IPS DF 6.9 (cell line): ENCODE measurements around the gene TSPAN5.

Experiments used
- DNase-seq: peaks from one replicate; pipeline ENCODE4 v3.0.0-alpha.2; 2013; ENCODE audit warnings: low read depth, low spot score
- H3K27ac ChIP-seq: one replicate; pipeline ENCODE4 v1.5.1; 2013; ENCODE audit warnings: low read length, control low read depth
- H3K27me3 ChIP-seq: 2 replicates; pipeline ENCODE4 v1.6.1; 2013; ENCODE audit warnings: mild to moderate bottlenecking, low read length; ENCODE audit not compliant: control insufficient read depth, insufficient read depth
- H3K36me3 ChIP-seq: 2 replicates; pipeline ENCODE4 v1.6.1; 2013; ENCODE audit warnings: low read length; ENCODE audit not compliant: control insufficient read depth, insufficient read depth
- H3K4me1 ChIP-seq: 2 replicates; pipeline ENCODE4 v1.6.1; 2013; ENCODE audit warnings: low read length; ENCODE audit not compliant: control insufficient read depth, insufficient read depth
- H3K4me3 ChIP-seq: 2 replicates; pipeline ENCODE4 v1.5.1; 2013; ENCODE audit warnings: mild to moderate bottlenecking, low read length
- H3K9me3 ChIP-seq: 2 replicates; pipeline ENCODE4 v1.6.1; 2013; ENCODE audit warnings: low read length, inconsistent platforms; ENCODE audit not compliant: control insufficient read depth, insufficient read depth
- WGBS: extraction: QIAGEN DNeasy Blood & Tissue Kit; methylation state at CpG from one replicate; pipeline ENCODE4 v1.1.7; 2013; ENCODE audit warnings: mixed read lengths, missing lambda C conversion rate; ENCODE audit not compliant: insufficient read length, insufficient coverage; 5-methylcytosine and 5-hydroxymethylcytosine counted together

TSPAN5 gene

GRCh38 chr4:98509721-98510120 is 148.7 kb downstream of the TSPAN5 start:
- WGBS: no CpG with 5 or more reads among the region's 4 CpGs
- H3K4me1 ChIP-seq: peaks cover 2% of the 10 kb centered on the region; the same call in 1 of the 2 replicates
- no peak overlapping the region for H3K4me3 ChIP-seq
- H3K36me3 ChIP-seq: no peaks in the 10 kb centered on the region
- DNase-seq: no peak
- no peak overlapping the region for H3K27ac ChIP-seq
- no peaks in the 10 kb centered on the region for H3K9me3 ChIP-seq
- no peaks in the 10 kb centered on the region for H3K27me3 ChIP-seq

- no peak for DNase-seq
- WGBS: no CpG with 5 or more reads among the region's 7 CpGs
Measured at GRCh38 chr4:98508829-98509598, 149.4 kb downstream of the TSPAN5 start.

DNA sequence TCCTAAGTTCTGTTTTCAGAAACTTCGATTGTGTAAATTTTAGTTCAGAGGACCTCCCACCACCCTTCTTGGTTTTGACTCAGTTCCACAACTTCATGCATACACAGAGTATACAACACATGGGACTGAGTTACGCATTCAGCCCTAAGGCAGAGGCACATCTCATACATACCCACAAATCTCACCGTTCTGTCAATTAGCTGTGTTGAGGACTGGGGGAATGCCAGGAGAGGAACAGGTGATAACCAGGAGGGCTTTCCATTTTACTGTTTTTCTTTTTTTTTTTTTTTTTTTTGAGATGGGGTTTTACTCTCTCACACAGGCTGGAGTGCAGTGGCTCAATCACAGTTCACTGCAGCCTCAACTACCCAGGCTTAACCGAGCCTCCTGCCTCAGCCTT is 150.2 kb downstream of the TSPAN5 start:
- Histone ChIP-seq H3K27me3 (no peaks in the 10 kb centered on the region), H3K4me3 (no peak overlapping the region), H3K27ac (no peak overlapping the region), H3K36me3 (no peaks in the 10 kb centered on the region), H3K9me3 (no peaks in the 10 kb centered on the region), H3K4me1 (peaks cover 2% of the 10 kb centered on the region; the same call in 1 of the 2 replicates)
- WGBS: no CpG with 5 or more reads among the region's 4 CpGs
- no peak for DNase-seq

More at GRCh38 chr4:98508829-98509598, 149.4 kb downstream of the TSPAN5 start:
- Histone ChIP-seq H3K27ac (no peak overlapping the region), H3K4me3 (no peak overlapping the region), H3K9me3 (no peaks in the 10 kb centered on the region), H3K36me3 (no peaks in the 10 kb centered on the region), H3K27me3 (no peaks in the 10 kb centered on the region), H3K4me1 (peaks cover 2% of the 10 kb centered on the region; the same call in 1 of the 2 replicates)

- no peaks in the 10 kb centered on the region for H3K27me3 ChIP-seq
- no peak overlapping the region for H3K4me3 ChIP-seq
- H3K9me3 ChIP-seq: no peaks in the 10 kb centered on the region
- no peak overlapping the region for H3K27ac ChIP-seq
- no CpG with 5 or more reads among the region's 3 CpGs for WGBS
- no peak for DNase-seq
- H3K4me1 ChIP-seq: no peaks in the 10 kb centered on the region; the same call in 1 of the 2 replicates
- H3K36me3 ChIP-seq: no peaks in the 10 kb centered on the region
Measured at GRCh38 chr4:98507299-98507698, 151.1 kb downstream of the TSPAN5 start.

- Histone ChIP-seq H3K27ac (no peak overlapping the region), H3K27me3 (no peaks in the 10 kb centered on the region), H3K4me3 (no peak overlapping the region), H3K9me3 (no peaks in the 10 kb centered on the region), H3K4me1 (no peaks in the 10 kb centered on the region; the same call in 1 of the 2 replicates), H3K36me3 (no peaks in the 10 kb centered on the region)
- peak; percentile 22 for DNase-seq
- WGBS: no CpG with 5 or more reads among the region's 5 CpGs
Measured at GRCh38 chr4:98506462-98507132, 151.8 kb downstream of the TSPAN5 start.

GRCh38 chr4:98505992-98506391 is 152.4 kb downstream of the TSPAN5 start:
- H3K27ac ChIP-seq: no peak overlapping the region
- no peak for DNase-seq
- H3K27me3 ChIP-seq: no peaks in the 10 kb centered on the region
- no peaks in the 10 kb centered on the region; the same call in 1 of the 2 replicates for H3K4me1 ChIP-seq
- no CpG with 5 or more reads among the region's 1 CpG for WGBS
- no peaks in the 10 kb centered on the region for H3K36me3 ChIP-seq
- H3K4me3 ChIP-seq: no peak overlapping the region
- H3K9me3 ChIP-seq: no peaks in the 10 kb centered on the region

DNA sequence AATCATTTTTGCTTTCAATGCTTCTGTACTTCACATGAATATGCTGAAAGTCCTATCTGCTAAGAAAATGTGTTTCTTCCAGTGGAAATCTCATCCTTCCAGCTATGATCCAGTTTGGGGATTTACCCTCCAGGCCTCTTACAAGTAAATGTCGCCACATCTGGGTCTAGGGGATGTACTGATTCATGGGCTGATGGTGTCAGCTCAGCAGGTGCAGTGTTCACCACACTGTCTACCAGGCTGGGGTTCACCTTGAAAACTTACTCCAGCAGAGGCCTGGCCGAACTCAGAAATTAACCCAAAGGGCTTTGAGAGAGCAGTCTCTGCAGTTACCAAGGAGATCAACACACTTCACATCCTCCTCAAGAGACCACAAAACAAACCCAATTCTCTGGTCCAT is 154.3 kb downstream of the TSPAN5 start:
- Histone ChIP-seq H3K27ac (no peak overlapping the region), H3K9me3 (no peaks in the 10 kb centered on the region), H3K4me1 (peaks cover under 1% of the 10 kb centered on the region), H3K4me3 (no peak overlapping the region), H3K27me3 (no peaks in the 10 kb centered on the region), H3K36me3 (no peaks in the 10 kb centered on the region)
- no CpG with 5 or more reads among the region's 2 CpGs for WGBS
- no peak for DNase-seq

DNA sequence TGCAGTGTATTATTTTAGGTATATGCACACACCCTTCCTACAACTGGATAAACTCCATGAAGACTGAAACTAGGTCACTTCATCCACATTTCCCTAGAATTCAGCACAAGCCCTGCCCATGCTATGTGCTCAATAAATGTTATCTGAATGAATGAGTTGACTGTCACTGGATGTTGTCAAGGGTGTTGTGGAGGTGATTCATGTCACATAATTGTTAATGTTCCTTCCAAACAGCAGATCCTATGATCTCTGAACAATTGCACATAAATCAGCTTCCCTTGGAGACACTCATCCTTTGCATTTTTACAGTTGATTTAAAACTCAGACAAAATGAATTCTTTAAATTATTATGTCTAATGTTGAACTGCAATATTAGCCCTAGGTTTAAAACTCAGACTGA is 154.7 kb downstream of the TSPAN5 start:
- no peaks in the 10 kb centered on the region for H3K9me3 ChIP-seq
- no peaks in the 10 kb centered on the region for H3K36me3 ChIP-seq
- DNase-seq: no peak
- peaks cover 4% of the 10 kb centered on the region for H3K4me1 ChIP-seq
- H3K4me3 ChIP-seq: no peak overlapping the region
- no peak overlapping the region for H3K27ac ChIP-seq
- no peaks in the 10 kb centered on the region for H3K27me3 ChIP-seq

GRCh38 chr4:98502624-98503023 is 155.8 kb downstream of the TSPAN5 start:
- no CpG with 5 or more reads among the region's 1 CpG for WGBS
- no peak for DNase-seq

GRCh38 chr4:98502031-98502430 is 156.4 kb downstream of the TSPAN5 start:
- Histone ChIP-seq H3K27me3 (no peaks in the 10 kb centered on the region), H3K9me3 (no peaks in the 10 kb centered on the region), H3K36me3 (no peaks in the 10 kb centered on the region), H3K4me3 (no peak overlapping the region), H3K4me1 (peaks cover 4% of the 10 kb centered on the region), H3K27ac (no peak overlapping the region)
- no peak for DNase-seq
- no CpG with 5 or more reads among the region's 2 CpGs for WGBS

More at GRCh38 chr4:98502624-98503023, 155.8 kb downstream of the TSPAN5 start:
- no peak overlapping the region for H3K27ac ChIP-seq
- H3K36me3 ChIP-seq: no peaks in the 10 kb centered on the region
- no peaks in the 10 kb centered on the region for H3K27me3 ChIP-seq
- H3K4me3 ChIP-seq: no peak overlapping the region
- H3K9me3 ChIP-seq: no peaks in the 10 kb centered on the region
- peaks cover 4% of the 10 kb centered on the region for H3K4me1 ChIP-seq
